ENCODE results near the gene ELK1. TPM values are rescaled to one million over a fixed set of nuclear protein-coding genes. Genes with fewer than 3 reads are reported as not detected.

Gene ELK1
- total and polyA plus RNA-seq, 2 of the 8 experiments (the other 6 are each of a cell fraction or from before 2014, with no cell fraction given) = 31.9 to 42.2 TPM

DNA sequence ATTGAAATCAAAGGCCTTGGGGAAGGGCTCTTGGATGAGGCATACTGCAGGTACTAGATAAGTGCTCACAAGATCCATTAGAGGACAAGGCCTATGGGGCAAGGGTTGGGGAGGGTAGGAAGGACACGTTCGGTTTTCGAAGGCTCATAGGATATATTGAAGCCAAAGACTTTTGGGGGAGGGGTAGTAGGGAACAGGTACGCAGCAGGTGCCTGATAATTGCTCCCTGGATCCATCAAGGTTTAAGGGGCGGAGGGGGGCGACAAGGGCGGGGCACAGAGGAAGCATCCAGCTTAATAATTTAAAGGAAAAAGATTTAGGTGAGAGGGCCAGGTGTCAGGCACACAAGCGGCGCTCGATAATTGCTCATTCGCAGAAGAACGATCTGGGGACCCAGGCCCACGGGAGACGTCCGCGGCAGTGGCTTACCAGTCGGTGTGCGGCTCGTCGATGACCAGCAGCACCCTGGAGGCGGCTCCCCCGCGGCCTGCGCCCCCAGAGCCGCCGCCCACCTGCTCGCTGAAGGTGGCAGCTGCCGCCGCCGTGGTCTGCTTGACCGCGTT, 31.4 kb downstream of the ELK1 start (continued):
- TF ChIP-seq, protein P1, sequence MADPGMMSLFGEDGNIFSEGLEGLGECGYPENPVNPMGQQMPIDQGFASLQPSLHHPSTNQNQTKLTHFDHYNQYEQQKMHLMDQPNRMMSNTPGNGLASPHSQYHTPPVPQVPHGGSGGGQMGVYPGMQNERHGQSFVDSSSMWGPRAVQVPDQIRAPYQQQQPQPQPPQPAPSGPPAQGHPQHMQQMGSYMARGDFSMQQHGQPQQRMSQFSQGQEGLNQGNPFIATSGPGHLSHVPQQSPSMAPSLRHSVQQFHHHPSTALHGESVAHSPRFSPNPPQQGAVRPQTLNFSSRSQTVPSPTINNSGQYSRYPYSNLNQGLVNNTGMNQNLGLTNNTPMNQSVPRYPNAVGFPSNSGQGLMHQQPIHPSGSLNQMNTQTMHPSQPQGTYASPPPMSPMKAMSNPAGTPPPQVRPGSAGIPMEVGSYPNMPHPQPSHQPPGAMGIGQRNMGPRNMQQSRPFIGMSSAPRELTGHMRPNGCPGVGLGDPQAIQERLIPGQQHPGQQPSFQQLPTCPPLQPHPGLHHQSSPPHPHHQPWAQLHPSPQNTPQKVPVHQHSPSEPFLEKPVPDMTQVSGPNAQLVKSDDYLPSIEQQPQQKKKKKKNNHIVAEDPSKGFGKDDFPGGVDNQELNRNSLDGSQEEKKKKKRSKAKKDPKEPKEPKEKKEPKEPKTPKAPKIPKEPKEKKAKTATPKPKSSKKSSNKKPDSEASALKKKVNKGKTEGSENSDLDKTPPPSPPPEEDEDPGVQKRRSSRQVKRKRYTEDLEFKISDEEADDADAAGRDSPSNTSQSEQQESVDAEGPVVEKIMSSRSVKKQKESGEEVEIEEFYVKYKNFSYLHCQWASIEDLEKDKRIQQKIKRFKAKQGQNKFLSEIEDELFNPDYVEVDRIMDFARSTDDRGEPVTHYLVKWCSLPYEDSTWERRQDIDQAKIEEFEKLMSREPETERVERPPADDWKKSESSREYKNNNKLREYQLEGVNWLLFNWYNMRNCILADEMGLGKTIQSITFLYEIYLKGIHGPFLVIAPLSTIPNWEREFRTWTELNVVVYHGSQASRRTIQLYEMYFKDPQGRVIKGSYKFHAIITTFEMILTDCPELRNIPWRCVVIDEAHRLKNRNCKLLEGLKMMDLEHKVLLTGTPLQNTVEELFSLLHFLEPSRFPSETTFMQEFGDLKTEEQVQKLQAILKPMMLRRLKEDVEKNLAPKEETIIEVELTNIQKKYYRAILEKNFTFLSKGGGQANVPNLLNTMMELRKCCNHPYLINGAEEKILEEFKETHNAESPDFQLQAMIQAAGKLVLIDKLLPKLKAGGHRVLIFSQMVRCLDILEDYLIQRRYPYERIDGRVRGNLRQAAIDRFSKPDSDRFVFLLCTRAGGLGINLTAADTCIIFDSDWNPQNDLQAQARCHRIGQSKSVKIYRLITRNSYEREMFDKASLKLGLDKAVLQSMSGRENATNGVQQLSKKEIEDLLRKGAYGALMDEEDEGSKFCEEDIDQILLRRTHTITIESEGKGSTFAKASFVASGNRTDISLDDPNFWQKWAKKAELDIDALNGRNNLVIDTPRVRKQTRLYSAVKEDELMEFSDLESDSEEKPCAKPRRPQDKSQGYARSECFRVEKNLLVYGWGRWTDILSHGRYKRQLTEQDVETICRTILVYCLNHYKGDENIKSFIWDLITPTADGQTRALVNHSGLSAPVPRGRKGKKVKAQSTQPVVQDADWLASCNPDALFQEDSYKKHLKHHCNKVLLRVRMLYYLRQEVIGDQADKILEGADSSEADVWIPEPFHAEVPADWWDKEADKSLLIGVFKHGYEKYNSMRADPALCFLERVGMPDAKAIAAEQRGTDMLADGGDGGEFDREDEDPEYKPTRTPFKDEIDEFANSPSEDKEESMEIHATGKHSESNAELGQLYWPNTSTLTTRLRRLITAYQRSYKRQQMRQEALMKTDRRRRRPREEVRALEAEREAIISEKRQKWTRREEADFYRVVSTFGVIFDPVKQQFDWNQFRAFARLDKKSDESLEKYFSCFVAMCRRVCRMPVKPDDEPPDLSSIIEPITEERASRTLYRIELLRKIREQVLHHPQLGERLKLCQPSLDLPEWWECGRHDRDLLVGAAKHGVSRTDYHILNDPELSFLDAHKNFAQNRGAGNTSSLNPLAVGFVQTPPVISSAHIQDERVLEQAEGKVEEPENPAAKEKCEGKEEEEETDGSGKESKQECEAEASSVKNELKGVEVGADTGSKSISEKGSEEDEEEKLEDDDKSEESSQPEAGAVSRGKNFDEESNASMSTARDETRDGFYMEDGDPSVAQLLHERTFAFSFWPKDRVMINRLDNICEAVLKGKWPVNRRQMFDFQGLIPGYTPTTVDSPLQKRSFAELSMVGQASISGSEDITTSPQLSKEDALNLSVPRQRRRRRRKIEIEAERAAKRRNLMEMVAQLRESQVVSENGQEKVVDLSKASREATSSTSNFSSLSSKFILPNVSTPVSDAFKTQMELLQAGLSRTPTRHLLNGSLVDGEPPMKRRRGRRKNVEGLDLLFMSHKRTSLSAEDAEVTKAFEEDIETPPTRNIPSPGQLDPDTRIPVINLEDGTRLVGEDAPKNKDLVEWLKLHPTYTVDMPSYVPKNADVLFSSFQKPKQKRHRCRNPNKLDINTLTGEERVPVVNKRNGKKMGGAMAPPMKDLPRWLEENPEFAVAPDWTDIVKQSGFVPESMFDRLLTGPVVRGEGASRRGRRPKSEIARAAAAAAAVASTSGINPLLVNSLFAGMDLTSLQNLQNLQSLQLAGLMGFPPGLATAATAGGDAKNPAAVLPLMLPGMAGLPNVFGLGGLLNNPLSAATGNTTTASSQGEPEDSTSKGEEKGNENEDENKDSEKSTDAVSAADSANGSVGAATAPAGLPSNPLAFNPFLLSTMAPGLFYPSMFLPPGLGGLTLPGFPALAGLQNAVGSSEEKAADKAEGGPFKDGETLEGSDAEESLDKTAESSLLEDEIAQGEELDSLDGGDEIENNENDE (IDR thresholded peaks at IDR 0.05; ENCODE audit: insufficient replicate concordance, low read length) = no peak
- TF ChIP-seq CTBP2 (IDR thresholded peaks at IDR 0.05; ENCODE audit: borderline replicate concordance, insufficient read depth, insufficient read length, low read length) = no peak
- TF ChIP-seq PHF8 (conservative IDR thresholded peaks at IDR 0.05; ENCODE audit: low read depth, low read length) = no peak

All from H1 (cell line).